ENCODE results near the gene ASB10.

GRCh38 chr7:151207804-151208203 lies 20.8 kb upstream of the ASB10 start:
- no peak for TF ChIP-seq EZH2 (IDR thresholded peaks at IDR 0.05; ENCODE audit: low read length, missing control alignments)
- no peak for TF ChIP-seq CTCF (conservative IDR thresholded peaks at IDR 0.05 in 1 of 2, IDR thresholded peaks at IDR 0.05 in 1 of 2; ENCODE audit: low read depth in 1 of 2, low read length in 2 of 2)

Measured in fibroblast of lung (primary cell).